ENCODE data around the gene CHSY1.

Gene CHSY1

GRCh38 chr15:101148881-101149664 lies 102.8 kb downstream of the CHSY1 start:
- DNase-seq = no peak

- DNase-seq = no peak
These were observed 103.5 kb downstream of the CHSY1 start for GRCh38 chr15:101148166-101148880.

GRCh38 chr15:101147181-101147580 lies 104.7 kb downstream of the CHSY1 start:
- DNase-seq = no peak

- DNase-seq = no peak
These were observed 105.6 kb downstream of the CHSY1 start for GRCh38 chr15:101146118-101146702.

GRCh38 chr15:101145362-101145761 lies 106.5 kb downstream of the CHSY1 start:
- DNase-seq = no peak

- DNase-seq = no peak
These were observed 108.5 kb downstream of the CHSY1 start for GRCh38 chr15:101143321-101143720.

- no peak for DNase-seq
These were observed 109.1 kb downstream of the CHSY1 start for GRCh38 chr15:101142711-101143110.

GRCh38 chr15:101141926-101142527 lies 109.8 kb downstream of the CHSY1 start:
- DNase-seq = no peak

GRCh38 chr15:101140697-101141065 lies 111.2 kb downstream of the CHSY1 start:
- no peak for DNase-seq

GRCh38 chr15:101139986-101140696 lies 111.7 kb downstream of the CHSY1 start:
- no peak for DNase-seq

GRCh38 chr15:101138913-101139880 lies 112.7 kb downstream of the CHSY1 start:
- no peak for DNase-seq

GRCh38 chr15:101138086-101138660 lies 113.7 kb downstream of the CHSY1 start:
- DNase-seq = no peak

- DNase-seq = no peak
These were observed 114.4 kb downstream of the CHSY1 start for GRCh38 chr15:101137312-101137940.

GRCh38 chr15:101136381-101137268 lies 115.2 kb downstream of the CHSY1 start:
- no peak for DNase-seq

GRCh38 chr15:101135532-101136166 lies 116.2 kb downstream of the CHSY1 start:
- no peak for DNase-seq

GRCh38 chr15:101134780-101135179 lies 117.1 kb downstream of the CHSY1 start:
- no peak for DNase-seq

GRCh38 chr15:101133751-101134261 lies 118.0 kb downstream of the CHSY1 start:
- no peak for DNase-seq

GRCh38 chr15:101133181-101133460 lies 118.7 kb downstream of the CHSY1 start:
- no peak for DNase-seq

Data from activated CD8-positive, alpha-beta memory T cell treated with anti-CD3 and anti-CD28 coated beads, Interleukin-2, amount 50 U/mL, for 4 hours (primary cell).